Measurements from ENCODE around the gene CHRNA10.
"Not testable (repeated sequence)": the region's sequence is repeated elsewhere in the genome, so short reads cannot be mapped to it uniquely, and the experiment has no call there.

CHRNA10 gene

GRCh38 chr11:3665336-3666022 lies 5.7 kb downstream of the CHRNA10 start:
- DNase-seq (ENCODE audit: low read depth in 2 of 2): no peak

GRCh38 chr11:3664032-3664630 lies 7.1 kb downstream of the CHRNA10 start:
- no peak for DNase-seq (ENCODE audit: low read depth in 2 of 2)

GRCh38 chr11:3662856-3663255 lies 8.3 kb downstream of the CHRNA10 start:
- DNase-seq (ENCODE audit: low read depth in 2 of 2): no peak

GRCh38 chr11:3660960-3661359 lies 10.2 kb downstream of the CHRNA10 start:
- DNase-seq (ENCODE audit: low read depth in 2 of 2): no peak

- no peak for DNase-seq (ENCODE audit: low read depth in 2 of 2)
These were observed 11.3 kb downstream of the CHRNA10 start for GRCh38 chr11:3659595-3660515.

GRCh38 chr11:3658252-3658651 lies 12.9 kb downstream of the CHRNA10 start:
- no peak for DNase-seq (ENCODE audit: low read depth in 2 of 2)

GRCh38 chr11:3657331-3657730 lies 13.9 kb downstream of the CHRNA10 start:
- DNase-seq (ENCODE audit: low read depth in 2 of 2): not testable (repeated sequence)

- DNase-seq (ENCODE audit: low read depth in 2 of 2): no peak
These were observed 15.6 kb downstream of the CHRNA10 start for GRCh38 chr11:3655547-3655946.

GRCh38 chr11:3652514-3652913 lies 18.7 kb downstream of the CHRNA10 start:
- not testable (repeated sequence) for DNase-seq (ENCODE audit: low read depth in 2 of 2)

- not testable (repeated sequence) for DNase-seq (ENCODE audit: low read depth in 2 of 2)
These were observed 21.8 kb downstream of the CHRNA10 start for GRCh38 chr11:3649374-3649773.

- DNase-seq (ENCODE audit: low read depth in 2 of 2): not testable (repeated sequence)
These were observed 22.3 kb downstream of the CHRNA10 start for GRCh38 chr11:3648843-3649242.

GRCh38 chr11:3645552-3645951 lies 25.6 kb downstream of the CHRNA10 start:
- DNase-seq (ENCODE audit: low read depth in 2 of 2): no peak

GRCh38 chr11:3644817-3645235 lies 26.4 kb downstream of the CHRNA10 start, which contains the start of gene ART1:
ART1 (plus strand) TSS chr11:3645128; CDS start chr11:3659214, 14,086 bp downstream.
- DNase-seq (ENCODE audit: low read depth in 2 of 2): no peak

- not testable (repeated sequence) for DNase-seq (ENCODE audit: low read depth in 2 of 2)
These were observed 28.1 kb downstream of the CHRNA10 start for GRCh38 chr11:3643102-3643546.

GRCh38 chr11:3642071-3642951 lies 28.9 kb downstream of the CHRNA10 start:
- peak; percentile 38 to 47 for DNase-seq (ENCODE audit: low read depth in 2 of 2)

- no peak for DNase-seq (ENCODE audit: low read depth in 2 of 2)
These were observed 29.5 kb downstream of the CHRNA10 start, which contains the start of gene ART5 for GRCh38 chr11:3641701-3642070. ART5 (minus strand) TSS chr11:3641992; CDS start chr11:3641862, 130 bp downstream.

- no peak for DNase-seq (ENCODE audit: low read depth in 2 of 2)
These were observed 30.0 kb downstream of the CHRNA10 start for GRCh38 chr11:3641191-3641590.

- DNase-seq (ENCODE audit: low read depth in 2 of 2): no peak
These were observed 31.3 kb downstream of the CHRNA10 start for GRCh38 chr11:3639841-3640240.

- DNase-seq (ENCODE audit: low read depth in 2 of 2): no peak
These were observed 32.7 kb downstream of the CHRNA10 start for GRCh38 chr11:3638513-3638912.

- no peak for DNase-seq (ENCODE audit: low read depth in 2 of 2)
These were observed 34.0 kb downstream of the CHRNA10 start for GRCh38 chr11:3637201-3637600.

Measured in stimulated activated CD4-positive, alpha-beta T cell treated with anti-CD3 and anti-CD28 coated beads, Interleukin-1b, Interleukin-23, amount 100 ng/mL, for 1 hour (primary cell).